Measurements from ENCODE around the gene PTPRK. TPM values are rescaled to one million over a fixed set of nuclear protein-coding genes. Genes with fewer than 3 reads are reported as not detected.

The PTPRK gene
- total RNA-seq, 5 donors from 2014 or later (not counting 1 experiment from before 2014, with no cell fraction given), result 2.1 to 11.1 (median 7.3) TPM

DNA sequence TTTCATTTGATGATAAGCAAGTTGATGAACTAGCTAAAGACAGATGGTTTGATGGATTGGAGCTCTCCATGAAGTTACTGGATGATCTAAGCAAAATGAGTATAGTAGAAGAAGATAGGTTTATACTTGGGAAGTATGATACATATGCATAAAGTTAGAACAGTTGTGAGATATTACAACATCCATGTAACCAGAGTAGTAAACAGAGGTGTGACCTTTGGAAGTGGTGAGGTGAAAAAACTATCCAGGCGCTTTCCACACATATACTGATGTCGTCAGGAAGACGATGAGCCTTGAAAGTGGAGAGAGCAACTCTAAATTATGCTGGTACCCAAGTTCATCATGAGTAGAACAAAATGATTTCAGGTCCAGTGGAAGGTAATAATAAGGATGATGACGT, 271.0 kb downstream of the PTPRK start:
- H3K27ac Mint-ChIP-seq, result no peak overlapping the region
- Histone ChIP-seq H3K36me3 (ENCODE audit: control insufficient read depth in 2 of 2, extremely low read depth in 1 of 2, insufficient read depth in 1 of 2, low read length in 1 of 2) (no peaks in the 10 kb centered on the region), H3K27ac (ENCODE audit: low read length) (no peak overlapping the region), H3K4me1 (ENCODE audit: control insufficient read depth in 1 of 2, extremely low read depth in 1 of 2, insufficient read depth in 2 of 2, low read length in 2 of 2) (peaks cover 0 to 2% of the 10 kb centered on the region in 2 experiments), H3K4me3 (ENCODE audit: control insufficient read depth in 1 of 2, extremely low read depth in 1 of 2, low read length in 1 of 2) (no peak overlapping the region), H3K27me3 (replicated peaks in 1 of 2; ENCODE audit: control insufficient read depth in 2 of 2, extremely low read depth in 1 of 2, insufficient read depth in 2 of 2, low read length in 1 of 2) (no peaks in the 10 kb centered on the region), H3K9me3 (no peaks in the 10 kb centered on the region)
- DNase-seq (no peak), ATAC-seq (replicated peaks in 1 of 4) (no peak)
- no peaks in the 10 kb centered on the region for H3K36me3 Mint-ChIP-seq
- no peak overlapping the region for H3K4me3 Mint-ChIP-seq
- H3K27me3 Mint-ChIP-seq, result no peaks in the 10 kb centered on the region
- ChIA-PET POLR2A (no interaction called here), CTCF (no interaction called here)
- WGBS (ENCODE audit: insufficient coverage), result 94% methylated on average over 3 of the region's 4 CpGs
- peaks cover 14 to 26% (median 23%) of the 10 kb centered on the region in 3 donors for H3K4me1 Mint-ChIP-seq
- no peaks in the 10 kb centered on the region for H3K9me3 Mint-ChIP-seq

DNA sequence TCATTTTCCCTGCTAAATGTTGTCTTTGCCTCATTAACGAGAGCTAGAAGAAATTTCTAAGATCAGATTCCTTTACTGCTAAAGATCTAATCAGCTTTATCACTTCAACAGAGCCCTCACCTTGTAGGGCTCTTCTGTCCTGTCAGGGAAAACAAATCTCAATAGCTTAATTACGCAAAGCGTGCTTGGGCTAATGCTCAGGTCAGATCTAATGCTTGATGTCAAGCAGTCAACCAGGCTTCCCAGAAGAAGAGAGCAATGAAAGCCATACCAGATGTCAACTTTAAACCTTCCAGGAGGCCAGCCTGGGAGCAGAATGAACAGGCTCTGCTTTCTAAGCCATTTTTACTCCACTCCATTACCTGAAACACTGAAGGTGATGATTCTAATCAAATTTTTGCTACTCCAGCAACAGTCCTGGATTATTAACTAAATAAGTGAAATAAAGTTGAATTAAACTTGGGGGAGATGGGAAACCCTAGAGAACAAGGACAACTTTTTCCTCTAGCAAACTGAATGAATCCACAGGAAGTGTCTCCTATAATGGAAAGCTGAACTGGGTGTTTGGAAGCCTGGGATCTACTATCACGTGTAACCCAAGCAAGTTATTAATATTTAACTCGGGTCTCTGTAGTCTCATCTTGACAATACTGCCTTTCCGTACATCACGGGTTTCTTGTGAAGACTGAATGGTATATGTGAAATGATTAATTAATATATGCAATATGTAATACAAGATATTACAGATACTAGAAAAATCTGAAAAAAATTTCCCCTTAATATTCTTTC, 273.7 kb downstream of the PTPRK start:
- Histone ChIP-seq H3K27me3 (replicated peaks in 1 of 2; ENCODE audit: control insufficient read depth in 2 of 2, extremely low read depth in 1 of 2, insufficient read depth in 2 of 2, low read length in 1 of 2) (no peaks in the 10 kb centered on the region), H3K27ac (ENCODE audit: low read length) (no peak overlapping the region), H3K4me1 (ENCODE audit: control insufficient read depth in 1 of 2, extremely low read depth in 1 of 2, insufficient read depth in 2 of 2, low read length in 2 of 2) (no peaks in the 10 kb centered on the region), H3K9me3 (no peaks in the 10 kb centered on the region), H3K36me3 (ENCODE audit: control insufficient read depth in 2 of 2, extremely low read depth in 1 of 2, insufficient read depth in 1 of 2, low read length in 1 of 2) (no peaks in the 10 kb centered on the region), H3K4me3 (ENCODE audit: control insufficient read depth in 1 of 2, extremely low read depth in 1 of 2, low read length in 1 of 2) (no peak overlapping the region)
- no peaks in the 10 kb centered on the region for H3K9me3 Mint-ChIP-seq
- no peaks in the 10 kb centered on the region for H3K27me3 Mint-ChIP-seq
- DNase-seq, result no peak
- ChIA-PET CTCF (interaction anchor here in 1 of 2 donors (0.6 to 1.0 kb wide), 3 partner anchors 373 to 404 kb away, joined by 3 read pairs; no protein-coding TSS in a partner anchor), POLR2A (interaction anchor here (0.7 to 1.2 kb wide), 3 partner anchors 16 to 927 kb away, joined by 3 to 4 read pairs (median 4); no protein-coding TSS in a partner anchor)
- H3K4me3 Mint-ChIP-seq, result no peak overlapping the region
- peaks cover 3 to 6% (median 5%) of the 10 kb centered on the region in 3 donors for H3K4me1 Mint-ChIP-seq
- 89% methylated on average over 3 of the region's 7 CpGs for WGBS (ENCODE audit: insufficient coverage)
- no peak for ATAC-seq (replicated peaks in 1 of 4)
- no peak overlapping the region for H3K27ac Mint-ChIP-seq
- no peaks in the 10 kb centered on the region for H3K36me3 Mint-ChIP-seq

DNA sequence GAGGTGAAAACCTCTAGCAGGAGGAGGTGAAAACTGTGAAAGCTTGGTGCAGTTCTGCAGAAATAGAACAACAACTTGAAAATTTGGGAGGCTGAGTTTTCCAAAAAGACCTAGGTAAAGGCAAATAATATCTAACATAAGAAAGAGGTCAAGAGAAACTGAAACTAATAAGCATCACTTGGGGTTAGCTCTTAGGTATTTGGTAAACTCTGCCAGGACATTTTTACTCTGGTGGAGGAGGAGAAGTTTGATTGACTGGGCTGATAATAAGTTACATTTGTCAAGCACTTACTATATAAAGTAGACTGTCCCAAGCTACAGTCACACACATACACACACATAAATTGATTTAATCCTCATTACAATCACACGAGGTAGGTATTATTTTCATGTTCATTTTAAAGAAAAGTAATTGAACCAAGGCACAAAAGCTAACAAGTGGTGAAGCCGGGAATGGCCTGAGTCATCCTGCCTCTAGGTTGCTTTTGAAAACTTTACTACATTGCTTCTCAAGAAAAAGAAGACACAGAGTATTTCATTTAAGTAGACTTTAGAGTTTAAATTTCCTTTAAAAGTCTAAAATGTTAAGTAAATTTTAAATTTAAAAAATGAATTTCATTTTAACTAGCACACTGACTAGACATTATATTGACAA, 275.5 kb downstream of the PTPRK start:
- Histone ChIP-seq H3K4me3 (ENCODE audit: control insufficient read depth in 1 of 2, extremely low read depth in 1 of 2, low read length in 1 of 2) (no peak overlapping the region), H3K9me3 (no peaks in the 10 kb centered on the region), H3K4me1 (ENCODE audit: control insufficient read depth in 1 of 2, extremely low read depth in 1 of 2, insufficient read depth in 2 of 2, low read length in 2 of 2) (peaks cover under 1 to 8% of the 10 kb centered on the region in 2 experiments), H3K27ac (ENCODE audit: low read length) (no peak overlapping the region), H3K27me3 (replicated peaks in 1 of 2; ENCODE audit: control insufficient read depth in 2 of 2, extremely low read depth in 1 of 2, insufficient read depth in 2 of 2, low read length in 1 of 2) (no peaks in the 10 kb centered on the region), H3K36me3 (ENCODE audit: control insufficient read depth in 2 of 2, extremely low read depth in 1 of 2, insufficient read depth in 1 of 2, low read length in 1 of 2) (no peaks in the 10 kb centered on the region)
- H3K9me3 Mint-ChIP-seq, result no peaks in the 10 kb centered on the region
- peaks cover 13 to 20% (median 14%) of the 10 kb centered on the region in 3 donors for H3K4me1 Mint-ChIP-seq
- WGBS (ENCODE audit: insufficient coverage), result no CpG with 5 or more reads among the region's 2 CpGs
- POLR2A ChIA-PET, result no interaction called here
- no peak overlapping the region for H3K27ac Mint-ChIP-seq
- H3K27me3 Mint-ChIP-seq, result no peaks in the 10 kb centered on the region
- DNase-seq, result no peak
- no peak for ATAC-seq (replicated peaks in 1 of 4)
- H3K4me3 Mint-ChIP-seq, result no peak overlapping the region
- CTCF ChIA-PET, result no interaction called here
- H3K36me3 Mint-ChIP-seq, result no peaks in the 10 kb centered on the region

DNA sequence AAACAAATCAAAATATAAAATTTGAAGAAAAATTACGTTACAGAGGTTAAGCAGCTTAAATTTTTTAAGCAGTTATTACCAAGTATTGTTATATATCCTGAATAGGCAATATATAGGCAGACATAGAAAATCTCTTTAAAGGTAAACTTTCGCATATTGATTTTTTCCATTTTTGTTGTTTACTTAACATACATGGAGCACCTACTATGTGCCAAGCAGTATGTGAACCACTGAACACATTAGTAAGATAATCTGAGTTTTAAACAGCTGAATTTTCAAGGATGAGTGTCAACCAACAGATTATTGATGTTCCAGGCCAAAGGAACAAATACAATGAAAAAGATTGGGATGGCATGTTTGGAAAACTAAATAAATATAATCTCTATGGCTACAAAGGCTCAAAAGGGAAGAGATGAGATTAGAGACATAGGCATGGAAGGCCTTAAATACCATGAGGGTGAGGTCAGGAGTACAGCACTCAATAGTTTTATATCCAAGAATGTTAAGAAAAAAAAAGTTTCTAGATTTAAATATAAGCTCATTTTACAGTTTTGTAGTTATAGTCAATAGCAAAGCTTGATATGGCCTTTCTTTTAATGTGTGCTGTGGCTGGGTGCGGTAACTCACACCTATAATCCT, 277.5 kb downstream of the PTPRK start:
- POLR2A ChIA-PET, result interaction anchor here in 1 of 2 donors (0.6 kb wide), 1 partner anchor 43 kb away, joined by 3 read pairs; no protein-coding TSS in a partner anchor

DNA sequence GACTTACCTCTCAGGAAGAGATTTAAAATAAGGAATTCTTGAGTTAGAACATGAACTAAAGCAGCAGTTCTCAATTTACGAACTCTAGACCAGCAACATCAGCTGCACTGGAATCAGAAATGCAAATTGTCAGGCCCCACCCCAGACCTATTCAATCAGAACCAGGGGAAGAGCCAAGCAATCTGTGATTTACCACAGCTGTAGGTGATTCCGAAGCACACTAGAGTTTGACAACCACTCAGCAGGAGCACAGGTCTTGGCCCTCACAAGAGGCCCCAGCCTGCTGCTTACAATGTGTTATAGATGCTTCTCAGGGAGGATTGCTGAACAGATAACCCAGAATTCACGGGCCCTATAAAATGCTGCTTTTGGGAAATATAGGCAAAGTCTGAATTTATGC, 279.2 kb downstream of the PTPRK start:
- WGBS (ENCODE audit: insufficient coverage), result 90% methylated on average over 2 of the region's 3 CpGs
- H3K4me1 ChIP-seq (ENCODE audit: control insufficient read depth in 1 of 2, extremely low read depth in 1 of 2, insufficient read depth in 2 of 2, low read length in 2 of 2), result peaks cover 3 to 12% of the 10 kb centered on the region in 2 experiments
- no peaks in the 10 kb centered on the region for H3K9me3 ChIP-seq
- H3K36me3 ChIP-seq (ENCODE audit: control insufficient read depth in 2 of 2, extremely low read depth in 1 of 2, insufficient read depth in 1 of 2, low read length in 1 of 2), result no peaks in the 10 kb centered on the region
- no peak for ATAC-seq (replicated peaks in 1 of 4)
- ChIA-PET POLR2A (no interaction called here), CTCF (interaction anchor here in 1 of 2 donors (0.6 kb wide), 1 partner anchor 44 kb away, joined by 5 read pairs; no protein-coding TSS in a partner anchor)
- Mint-ChIP-seq H3K27ac (peak overlapping the region in 1 of 2 donors; percentile 13), H3K4me1 (peaks cover 14 to 21% (median 17%) of the 10 kb centered on the region in 3 donors), H3K27me3 (no peaks in the 10 kb centered on the region), H3K36me3 (no peaks in the 10 kb centered on the region), H3K4me3 (peak overlapping the region in 1 of 3 donors; percentile 29), H3K9me3 (no peaks in the 10 kb centered on the region)
- H3K4me3 ChIP-seq (ENCODE audit: control insufficient read depth in 1 of 2, extremely low read depth in 1 of 2, low read length in 1 of 2), result no peak overlapping the region
- H3K27ac ChIP-seq (ENCODE audit: low read length), result no peak overlapping the region
- DNase-seq, result no peak
- H3K27me3 ChIP-seq (replicated peaks in 1 of 2; ENCODE audit: control insufficient read depth in 2 of 2, extremely low read depth in 1 of 2, insufficient read depth in 2 of 2, low read length in 1 of 2), result no peaks in the 10 kb centered on the region

More for the DNA sequence above, 277.5 kb downstream of the PTPRK start:
- Histone ChIP-seq H3K4me3 (ENCODE audit: control insufficient read depth in 1 of 2, extremely low read depth in 1 of 2, low read length in 1 of 2) (no peak overlapping the region), H3K4me1 (ENCODE audit: control insufficient read depth in 1 of 2, extremely low read depth in 1 of 2, insufficient read depth in 2 of 2, low read length in 2 of 2) (peaks cover 3 to 12% of the 10 kb centered on the region in 2 experiments), H3K27me3 (replicated peaks in 1 of 2; ENCODE audit: control insufficient read depth in 2 of 2, extremely low read depth in 1 of 2, insufficient read depth in 2 of 2, low read length in 1 of 2) (no peaks in the 10 kb centered on the region), H3K9me3 (no peaks in the 10 kb centered on the region), H3K36me3 (ENCODE audit: control insufficient read depth in 2 of 2, extremely low read depth in 1 of 2, insufficient read depth in 1 of 2, low read length in 1 of 2) (no peaks in the 10 kb centered on the region), H3K27ac (ENCODE audit: low read length) (no peak overlapping the region)
- H3K4me1 Mint-ChIP-seq, result peaks cover 14 to 21% (median 17%) of the 10 kb centered on the region in 3 donors
- CTCF ChIA-PET, result interaction anchor here (0.5 to 0.7 kb wide), 3 partner anchors 14 to 406 kb away, joined by 3 to 4 read pairs (median 3); no protein-coding TSS in a partner anchor
- WGBS (ENCODE audit: insufficient coverage), result no CpG with 5 or more reads among the region's 3 CpGs
- no peak for DNase-seq
- no peaks in the 10 kb centered on the region for H3K9me3 Mint-ChIP-seq
- no peaks in the 10 kb centered on the region for H3K36me3 Mint-ChIP-seq
- H3K4me3 Mint-ChIP-seq, result no peak overlapping the region
- no peak overlapping the region for H3K27ac Mint-ChIP-seq
- ATAC-seq (replicated peaks in 1 of 4), result no peak
- no peaks in the 10 kb centered on the region for H3K27me3 Mint-ChIP-seq

DNA sequence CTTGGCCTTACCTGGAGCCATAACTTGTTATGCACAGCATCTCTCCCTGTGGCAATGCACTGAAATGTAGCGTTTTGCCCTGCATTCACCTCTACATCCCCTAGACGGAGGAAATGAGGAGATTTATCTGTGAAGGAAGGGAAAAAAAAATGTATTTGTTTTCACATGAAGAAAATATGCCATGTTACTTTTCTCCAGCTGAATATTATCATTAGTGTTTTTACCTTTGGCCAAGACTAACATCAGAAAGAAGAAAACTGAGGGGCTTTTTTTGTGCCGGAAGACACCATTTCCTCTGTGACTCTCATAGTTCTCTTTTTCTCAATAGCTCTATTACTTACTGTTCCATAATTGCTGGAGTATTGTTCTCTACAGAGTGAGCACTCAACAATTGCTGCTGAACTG, 280.4 kb downstream of the PTPRK start:
- POLR2A ChIA-PET, result no interaction called here
- H3K9me3 ChIP-seq, result no peaks in the 10 kb centered on the region
- Mint-ChIP-seq H3K4me1 (peaks cover 14 to 21% (median 17%) of the 10 kb centered on the region in 3 donors), H3K27me3 (no peaks in the 10 kb centered on the region), H3K9me3 (no peaks in the 10 kb centered on the region), H3K36me3 (no peaks in the 10 kb centered on the region), H3K4me3 (peak overlapping the region; percentile 6 to 47 (median 8)), H3K27ac (peak overlapping the region in 1 of 2 donors; percentile 41)
- peak in 1 of 35 experiments; percentile 13 for DNase-seq
- H3K4me3 ChIP-seq (ENCODE audit: control insufficient read depth in 1 of 2, extremely low read depth in 1 of 2, low read length in 1 of 2), result no peak overlapping the region
- CTCF ChIA-PET, result interaction anchor here in 1 of 2 donors (0.7 kb wide), 1 partner anchor 79 kb away, joined by 3 read pairs; no protein-coding TSS in a partner anchor
- no peaks in the 10 kb centered on the region for H3K36me3 ChIP-seq (ENCODE audit: control insufficient read depth in 2 of 2, extremely low read depth in 1 of 2, insufficient read depth in 1 of 2, low read length in 1 of 2)
- peaks cover 3 to 12% of the 10 kb centered on the region in 2 experiments for H3K4me1 ChIP-seq (ENCODE audit: control insufficient read depth in 1 of 2, extremely low read depth in 1 of 2, insufficient read depth in 2 of 2, low read length in 2 of 2)
- H3K27me3 ChIP-seq (replicated peaks in 1 of 2; ENCODE audit: control insufficient read depth in 2 of 2, extremely low read depth in 1 of 2, insufficient read depth in 2 of 2, low read length in 1 of 2), result no peaks in the 10 kb centered on the region
- ATAC-seq (replicated peaks in 1 of 4), result peak in 2 of 4 experiments; percentile 27 to 62
- WGBS (ENCODE audit: insufficient coverage), result no CpG with 5 or more reads among the region's 3 CpGs
- no peak overlapping the region for H3K27ac ChIP-seq (ENCODE audit: low read length)
